ENCODE results near the gene RNASE1. TPM values are rescaled to one million over a fixed set of nuclear protein-coding genes. Genes with fewer than 3 reads are reported as not detected.
A peak's percentile ranks its signal among the peaks of the same experiment; 100 is the strongest.
"Not testable (repeated sequence)": the region's sequence is repeated elsewhere in the genome, so short reads cannot be mapped to it uniquely, and the experiment has no call there.

The RNASE1 gene
- total and polyA plus RNA-seq, 3 experiments from 2014 or later = 3.5 to 4.3 TPM; not detected in 1

DNA sequence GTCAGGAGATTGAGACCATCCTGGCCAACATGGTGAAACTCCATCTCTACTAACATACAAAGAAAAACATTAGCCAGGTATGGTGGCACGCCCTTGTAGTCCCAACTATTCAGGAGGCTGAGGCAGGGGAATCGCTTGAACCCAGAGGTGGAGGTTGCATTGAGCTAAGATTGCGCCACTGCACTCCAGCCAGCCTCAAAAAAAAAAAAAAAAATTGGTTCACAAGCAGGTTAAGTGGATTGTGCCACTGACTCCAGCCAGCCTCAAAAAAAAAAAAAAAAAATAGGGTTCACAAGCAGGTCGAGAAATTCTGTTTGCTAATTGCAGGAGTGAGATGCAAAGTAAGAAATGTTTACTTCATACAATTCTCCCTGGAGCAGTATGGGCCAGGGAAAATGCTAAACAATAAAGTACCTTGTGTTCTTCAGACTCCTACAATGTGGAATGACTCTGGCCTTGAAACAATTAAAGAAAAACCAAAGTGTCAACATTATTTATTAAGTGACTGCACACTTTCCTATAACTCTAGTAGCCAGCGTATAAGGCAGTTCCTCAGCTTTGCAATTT, 28.3 kb downstream of the RNASE1 start:
- POLR2A ChIA-PET = no interaction called here
- peaks cover 14 to 29% of the 10 kb centered on the region in 2 donors for H3K27me3 Mint-ChIP-seq
- H3K27me3 ChIP-seq (ENCODE audit: insufficient read depth, low read length, poor library complexity, severe bottlenecking) = no peaks in the 10 kb centered on the region
- no peak overlapping the region for H3K4me3 Mint-ChIP-seq
- no peaks in the 10 kb centered on the region for H3K9me3 Mint-ChIP-seq
- no peaks in the 10 kb centered on the region for H3K36me3 ChIP-seq (ENCODE audit: insufficient read depth, low read length)
- no peak for DNase-seq
- no peak overlapping the region for H3K4me3 ChIP-seq (ENCODE audit: low read length)
- H3K4me1 ChIP-seq (ENCODE audit: insufficient read depth, low read length) = no peaks in the 10 kb centered on the region
- H3K27ac Mint-ChIP-seq = no peak overlapping the region
- H3K27ac ChIP-seq (ENCODE audit: low read depth, low read length) = no peak overlapping the region
- H3K9me3 ChIP-seq (ENCODE audit: low read length) = no peaks in the 10 kb centered on the region
- CTCF ChIA-PET = no interaction called here
- H3K4me1 Mint-ChIP-seq = peaks cover 0 to 2% (median 0%) of the 10 kb centered on the region in 3 donors
- peaks cover 0 to 1% (median 0%) of the 10 kb centered on the region in 3 donors for H3K36me3 Mint-ChIP-seq

DNA sequence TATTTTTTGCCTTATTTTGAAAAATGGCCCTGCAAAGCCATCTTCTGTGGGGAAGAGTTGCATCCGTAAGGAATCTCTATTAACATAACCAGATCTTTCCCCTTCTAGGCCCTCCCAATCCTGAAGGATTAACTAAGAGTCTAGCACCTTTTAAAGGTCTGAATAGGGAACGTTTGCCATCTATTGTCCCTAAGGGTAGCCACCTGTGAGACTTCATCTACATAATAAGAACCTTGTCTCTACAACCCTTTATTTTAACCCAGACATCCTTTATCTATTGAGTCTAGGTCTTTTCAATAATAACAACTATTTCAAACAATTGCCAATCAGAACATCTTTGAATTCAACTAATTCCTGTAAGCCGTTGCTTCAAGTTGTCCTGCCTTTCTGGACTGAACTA, 30.0 kb downstream of the RNASE1 start:
- Mint-ChIP-seq H3K27me3 (peaks cover 14 to 34% of the 10 kb centered on the region in 2 donors), H3K27ac (no peak overlapping the region), H3K4me3 (no peak overlapping the region), H3K4me1 (peaks cover 0 to under 1% (median 0%) of the 10 kb centered on the region in 3 donors), H3K9me3 (no peaks in the 10 kb centered on the region), H3K36me3 (peaks cover 0 to 1% (median 0%) of the 10 kb centered on the region in 3 donors)
- no peaks in the 10 kb centered on the region for H3K27me3 ChIP-seq (ENCODE audit: insufficient read depth, low read length, poor library complexity, severe bottlenecking)
- no peak overlapping the region for H3K27ac ChIP-seq (ENCODE audit: low read depth, low read length)
- no peaks in the 10 kb centered on the region for H3K4me1 ChIP-seq (ENCODE audit: insufficient read depth, low read length)
- no peak overlapping the region for H3K4me3 ChIP-seq (ENCODE audit: low read length)
- DNase-seq = no peak
- H3K36me3 ChIP-seq (ENCODE audit: insufficient read depth, low read length) = no peaks in the 10 kb centered on the region
- POLR2A ChIA-PET = no interaction called here
- CTCF ChIA-PET = no interaction called here
- H3K9me3 ChIP-seq (ENCODE audit: low read length) = no peaks in the 10 kb centered on the region

DNA sequence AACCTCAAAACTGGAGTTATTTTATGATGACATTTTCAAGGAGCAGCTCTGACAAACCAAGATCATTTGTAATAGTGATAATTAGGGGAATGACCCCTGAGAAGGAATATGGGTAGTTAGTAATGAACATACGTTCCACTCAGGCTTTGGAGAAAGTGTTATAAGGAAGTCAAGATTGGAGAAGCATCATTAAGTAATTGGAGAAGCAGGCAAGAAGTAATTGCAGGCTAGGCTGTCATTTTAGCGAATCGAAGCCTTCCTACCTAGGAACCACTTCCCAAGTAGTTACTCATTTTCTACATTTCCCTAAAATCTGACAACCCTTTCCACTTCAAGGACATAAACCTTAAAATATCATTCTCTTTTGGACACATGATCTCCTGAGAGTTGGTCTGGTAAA, 33.2 kb downstream of the RNASE1 start:
- H3K9me3 Mint-ChIP-seq = no peaks in the 10 kb centered on the region
- peaks cover 10 to 31% of the 10 kb centered on the region in 2 donors for H3K27me3 Mint-ChIP-seq
- no peaks in the 10 kb centered on the region for H3K4me1 ChIP-seq (ENCODE audit: insufficient read depth, low read length)
- H3K4me3 Mint-ChIP-seq = no peak overlapping the region
- H3K36me3 ChIP-seq (ENCODE audit: insufficient read depth, low read length) = no peaks in the 10 kb centered on the region
- no peaks in the 10 kb centered on the region for H3K36me3 Mint-ChIP-seq
- H3K4me3 ChIP-seq (ENCODE audit: low read length) = no peak overlapping the region
- no peaks in the 10 kb centered on the region for H3K4me1 Mint-ChIP-seq
- H3K9me3 ChIP-seq (ENCODE audit: low read length) = no peaks in the 10 kb centered on the region
- no peaks in the 10 kb centered on the region for H3K27me3 ChIP-seq (ENCODE audit: insufficient read depth, low read length, poor library complexity, severe bottlenecking)
- no peak overlapping the region for H3K27ac Mint-ChIP-seq
- POLR2A ChIA-PET = no interaction called here
- DNase-seq = no peak
- no peak overlapping the region for H3K27ac ChIP-seq (ENCODE audit: low read depth, low read length)
- CTCF ChIA-PET = interaction anchor here (1.6 kb wide), 1 partner anchor 16 kb away, joined by 3 read pairs; no protein-coding TSS in a partner anchor

DNA sequence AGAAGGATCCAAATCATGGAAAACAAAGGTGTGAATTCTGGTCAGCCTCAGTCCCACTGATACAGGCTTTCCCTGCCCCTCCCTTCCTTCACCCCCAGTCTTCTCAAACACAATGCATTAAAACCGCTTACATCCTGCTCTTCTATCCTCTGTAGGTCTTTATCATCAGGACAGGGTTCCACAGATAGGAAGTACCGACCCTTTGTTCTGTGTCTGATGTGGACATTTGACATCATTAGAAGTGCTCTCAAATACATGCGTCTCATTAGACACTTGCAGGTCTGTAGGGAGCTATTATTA, 34.1 kb downstream of the RNASE1 start:
- Histone ChIP-seq H3K4me1 (ENCODE audit: insufficient read depth, low read length) (no peaks in the 10 kb centered on the region), H3K27me3 (ENCODE audit: insufficient read depth, low read length, poor library complexity, severe bottlenecking) (no peaks in the 10 kb centered on the region), H3K4me3 (ENCODE audit: low read length) (no peak overlapping the region), H3K27ac (ENCODE audit: low read depth, low read length) (no peak overlapping the region), H3K9me3 (ENCODE audit: low read length) (no peaks in the 10 kb centered on the region), H3K36me3 (ENCODE audit: insufficient read depth, low read length) (no peaks in the 10 kb centered on the region)
- H3K27me3 Mint-ChIP-seq = peaks cover 10 to 31% of the 10 kb centered on the region in 2 donors
- ChIA-PET CTCF (interaction anchor here (1.6 kb wide), 1 partner anchor 15 kb away, joined by 3 read pairs; no protein-coding TSS in a partner anchor), POLR2A (no interaction called here)
- no peak overlapping the region for H3K4me3 Mint-ChIP-seq
- no peaks in the 10 kb centered on the region for H3K4me1 Mint-ChIP-seq
- DNase-seq = no peak
- H3K9me3 Mint-ChIP-seq = no peaks in the 10 kb centered on the region
- no peak overlapping the region for H3K27ac Mint-ChIP-seq
- no peaks in the 10 kb centered on the region for H3K36me3 Mint-ChIP-seq

DNA sequence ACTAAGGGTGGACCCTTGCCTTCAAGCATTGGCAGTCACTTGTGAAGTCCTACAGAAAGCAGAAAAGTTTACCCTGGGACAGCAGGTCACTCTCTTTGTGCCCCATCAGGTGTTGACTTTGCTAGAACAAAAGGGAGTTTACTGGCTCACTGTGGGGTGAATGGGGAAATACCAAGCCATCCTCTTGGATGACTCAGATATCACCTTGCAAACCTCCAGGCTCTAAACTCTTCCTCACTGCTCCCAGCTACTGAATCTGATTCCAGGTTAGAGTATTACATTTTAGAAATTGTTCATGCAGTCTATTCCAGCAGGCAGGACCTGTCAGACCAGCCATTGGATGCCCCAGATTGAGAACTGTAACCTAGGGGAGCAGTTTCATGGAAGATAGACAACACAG, 41.7 kb downstream of the RNASE1 start:
- Histone ChIP-seq H3K9me3 (ENCODE audit: low read length) (no peaks in the 10 kb centered on the region), H3K4me3 (ENCODE audit: low read length) (no peak overlapping the region), H3K27ac (ENCODE audit: low read depth, low read length) (no peak overlapping the region), H3K27me3 (ENCODE audit: insufficient read depth, low read length, poor library complexity, severe bottlenecking) (no peaks in the 10 kb centered on the region), H3K4me1 (ENCODE audit: insufficient read depth, low read length) (no peaks in the 10 kb centered on the region), H3K36me3 (ENCODE audit: insufficient read depth, low read length) (no peaks in the 10 kb centered on the region)
- Mint-ChIP-seq H3K27ac (no peak overlapping the region), H3K4me1 (no peaks in the 10 kb centered on the region), H3K36me3 (no peaks in the 10 kb centered on the region), H3K4me3 (no peak overlapping the region), H3K27me3 (peaks cover 10 to 12% of the 10 kb centered on the region in 2 donors), H3K9me3 (no peaks in the 10 kb centered on the region)
- DNase-seq = no peak
- ChIA-PET POLR2A (no interaction called here), CTCF (no interaction called here)

DNA sequence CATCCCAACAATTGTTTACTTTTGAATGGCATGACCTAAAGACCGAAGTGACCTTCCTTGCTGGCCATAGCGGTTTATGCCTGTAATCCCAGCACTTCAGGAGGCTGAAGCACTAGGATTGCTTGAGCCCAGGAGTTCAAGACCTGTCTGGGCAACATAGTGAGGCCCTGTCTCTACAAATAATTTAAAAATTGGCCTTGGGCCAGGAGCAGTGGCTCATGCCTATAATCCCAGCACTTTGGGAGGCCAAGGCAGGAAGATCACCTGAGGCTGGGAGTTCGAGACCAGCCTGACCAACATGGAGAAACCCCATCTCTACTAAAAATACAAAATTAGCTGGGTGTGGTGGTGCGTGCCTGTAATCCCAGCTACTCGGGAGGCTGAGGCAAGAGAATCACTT, 43.2 kb downstream of the RNASE1 start:
- H3K9me3 ChIP-seq (ENCODE audit: low read length); H3K27me3 ChIP-seq (ENCODE audit: insufficient read depth, low read length, poor library complexity, severe bottlenecking); DNase-seq; POLR2A ChIA-PET; H3K27ac Mint-ChIP-seq; H3K36me3 Mint-ChIP-seq; H3K36me3 ChIP-seq (ENCODE audit: insufficient read depth, low read length); H3K9me3 Mint-ChIP-seq; H3K4me3 Mint-ChIP-seq; H3K4me3 ChIP-seq (ENCODE audit: low read length); H3K4me1 ChIP-seq (ENCODE audit: insufficient read depth, low read length); H3K27me3 Mint-ChIP-seq; H3K27ac ChIP-seq (ENCODE audit: low read depth, low read length); CTCF ChIA-PET; H3K4me1 Mint-ChIP-seq: not testable (repeated sequence)

DNA sequence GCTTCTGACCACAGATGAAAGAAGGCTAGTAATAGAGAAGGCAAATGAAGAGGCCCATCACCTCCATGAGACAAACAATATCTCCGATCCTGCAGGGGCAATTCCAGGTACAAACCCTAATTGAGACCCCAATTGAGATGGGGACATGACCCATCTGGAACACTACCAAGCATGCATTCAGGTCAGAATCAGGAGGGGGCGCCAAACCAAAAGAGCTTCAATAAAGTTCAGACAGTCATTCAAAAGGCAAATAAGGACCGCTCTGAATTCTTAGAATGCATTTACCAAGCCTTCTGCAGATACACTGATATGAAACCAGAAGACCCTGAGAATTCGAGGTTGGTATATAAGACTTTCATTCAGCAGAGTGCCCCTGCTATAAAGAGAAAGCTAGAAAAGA, 44.7 kb downstream of the RNASE1 start:
- peaks cover 9 to 11% of the 10 kb centered on the region in 2 donors for H3K27me3 Mint-ChIP-seq
- Histone ChIP-seq H3K27ac (ENCODE audit: low read depth, low read length) (no peak overlapping the region), H3K4me3 (ENCODE audit: low read length) (no peak overlapping the region), H3K36me3 (ENCODE audit: insufficient read depth, low read length) (no peaks in the 10 kb centered on the region), H3K4me1 (ENCODE audit: insufficient read depth, low read length) (no peaks in the 10 kb centered on the region), H3K9me3 (ENCODE audit: low read length) (no peaks in the 10 kb centered on the region), H3K27me3 (ENCODE audit: insufficient read depth, low read length, poor library complexity, severe bottlenecking) (no peaks in the 10 kb centered on the region)
- H3K4me1 Mint-ChIP-seq = no peaks in the 10 kb centered on the region
- H3K4me3 Mint-ChIP-seq = no peak overlapping the region
- ChIA-PET CTCF (interaction anchor here (1.1 to 2.5 kb wide), 6 partner anchors 16 to 116 kb away, joined by 3 to 14 read pairs (median 4); no protein-coding TSS in a partner anchor), POLR2A (no interaction called here)
- DNase-seq = peak in 1 of 5 donors; percentile 15
- peaks cover 0 to 5% (median 0%) of the 10 kb centered on the region in 3 donors for H3K36me3 Mint-ChIP-seq
- peaks cover 0 to 1% (median 0%) of the 10 kb centered on the region in 5 donors for H3K9me3 Mint-ChIP-seq
- H3K27ac Mint-ChIP-seq = no peak overlapping the region

DNA sequence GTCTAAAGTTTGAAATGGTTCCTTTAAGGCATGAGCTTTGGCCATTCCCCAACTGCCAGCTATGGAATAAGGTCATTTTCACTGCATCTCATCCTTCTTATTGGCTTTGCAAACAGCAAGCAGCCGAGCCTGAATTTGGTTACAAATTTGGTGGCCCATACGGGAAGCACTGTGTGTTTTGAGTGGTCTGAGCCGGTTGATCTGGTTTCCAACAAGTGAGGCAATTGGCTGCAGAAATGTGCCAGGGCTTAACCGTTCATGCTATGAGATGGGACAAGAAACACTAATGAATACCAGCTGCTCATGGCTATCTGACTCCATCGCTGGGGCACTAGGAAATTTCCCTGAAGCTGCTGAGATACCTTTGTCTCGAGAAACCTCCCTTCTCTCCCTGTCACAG, 47.6 kb downstream of the RNASE1 start:
- ChIA-PET CTCF (interaction anchor here (1.0 kb wide), 1 partner anchor 8 kb away, joined by 3 read pairs; no protein-coding TSS in a partner anchor), POLR2A (no interaction called here)
- Mint-ChIP-seq H3K9me3 (peaks cover 4 to 16% (median 13%) of the 10 kb centered on the region in 5 donors), H3K4me1 (no peaks in the 10 kb centered on the region), H3K4me3 (no peak overlapping the region), H3K36me3 (peaks cover 0 to 5% (median 0%) of the 10 kb centered on the region in 3 donors), H3K27me3 (peaks cover 13 to 14% of the 10 kb centered on the region in 2 donors), H3K27ac (no peak overlapping the region)
- Histone ChIP-seq H3K4me1 (ENCODE audit: insufficient read depth, low read length) (no peaks in the 10 kb centered on the region), H3K9me3 (ENCODE audit: low read length) (peaks cover 6% of the 10 kb centered on the region), H3K27ac (ENCODE audit: low read depth, low read length) (no peak overlapping the region), H3K4me3 (ENCODE audit: low read length) (no peak overlapping the region), H3K27me3 (ENCODE audit: insufficient read depth, low read length, poor library complexity, severe bottlenecking) (no peaks in the 10 kb centered on the region), H3K36me3 (ENCODE audit: insufficient read depth, low read length) (no peaks in the 10 kb centered on the region)
- no peak for DNase-seq

Data from CD8-positive, alpha-beta memory T cell (primary cell).